OCI-LY3 (cell line): ENCODE data around the gene TSPAN8.

ENCODE experiments used
- CTCF ChIP-seq: fragments of 200-600, 300-600 bp; sonication (generic); IDR thresholded peaks from 2 replicates; pipeline ENCODE4 v1.5.1; 2014; ENCODE audit warnings: antibody characterized with exemption, low read length, low read depth
- EZH2phosphoT487 ChIP-seq: fragments of 200-600 bp; shearing (Covaris generic); IDR thresholded peaks from 2 replicates; pipeline ENCODE4 v1.6.1; 2018; ENCODE audit warnings: antibody characterized with exemption, mixed run types, low read depth

DNA sequence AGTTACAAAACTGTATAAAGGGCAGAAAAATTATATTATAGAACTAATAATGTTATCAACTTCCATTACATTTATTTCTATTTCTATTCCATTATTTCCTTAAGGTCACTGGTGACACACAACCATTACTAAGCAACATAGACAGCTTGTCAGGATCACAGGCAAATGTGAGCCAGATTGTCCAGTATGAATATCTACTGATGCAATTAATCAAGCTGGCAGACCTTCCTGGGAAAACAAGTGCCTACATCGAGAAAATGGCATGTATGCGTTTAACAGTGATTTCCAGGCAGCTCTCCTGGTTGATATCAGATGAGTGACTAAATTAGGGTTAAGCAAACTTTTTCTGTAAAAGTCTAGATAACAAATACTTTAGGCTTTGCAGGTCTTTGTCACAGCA, 36.9 kb upstream of the TSPAN8 start:
- TF ChIP-seq EZH2phosphoT487 (no peak), CTCF (no peak)
